ENCODE measurements around the gene CFAP68.
A peak's percentile ranks its signal among the peaks of the same experiment; 100 is the strongest.

The CFAP68 gene

GRCh38 chr11:111846063-111846462, 33.3 kb upstream of the CFAP68 start:
- POLR2A ChIA-PET (ENCODE audit: low non-redundant PET): no interaction called here
- CTCF ChIA-PET: interaction anchor here (0.6 kb wide), 1 partner anchor 151 kb away, joined by 4 read pairs; no protein-coding TSS in a partner anchor
- no peak overlapping the region for H3K27ac ChIP-seq
- DNase-seq (ENCODE audit: low spot score): peak; percentile 44
- no peak for TF ChIP-seq CTCF (conservative IDR thresholded peaks at IDR 0.05; ENCODE audit: low read depth)

GRCh38 chr11:111846636-111847035, 32.7 kb upstream of the CFAP68 start:
- no peak overlapping the region for H3K27ac ChIP-seq
- DNase-seq (ENCODE audit: low spot score): no peak
- ChIA-PET POLR2A (ENCODE audit: low non-redundant PET) (no interaction called here), CTCF (interaction anchor here (0.6 kb wide), 1 partner anchor 150 kb away, joined by 4 read pairs; no protein-coding TSS in a partner anchor)
- TF ChIP-seq CTCF (conservative IDR thresholded peaks at IDR 0.05; ENCODE audit: low read depth): no peak

- no peak for TF ChIP-seq CTCF (conservative IDR thresholded peaks at IDR 0.05; ENCODE audit: low read depth)
- H3K27ac ChIP-seq: no peak overlapping the region
- CTCF ChIA-PET: no interaction called here
- POLR2A ChIA-PET (ENCODE audit: low non-redundant PET): no interaction called here
- DNase-seq (ENCODE audit: low spot score): no peak
Observed at GRCh38 chr11:111849631-111850030, 29.7 kb upstream of the CFAP68 start.

GRCh38 chr11:111851067-111851466, 28.3 kb upstream of the CFAP68 start:
- no peak overlapping the region for H3K27ac ChIP-seq
- ChIA-PET POLR2A (ENCODE audit: low non-redundant PET) (no interaction called here), CTCF (interaction anchor here (1.0 kb wide), 1 partner anchor 265 kb away, joined by 3 read pairs; no protein-coding TSS in a partner anchor)
- no peak for DNase-seq (ENCODE audit: low spot score)
- no peak for TF ChIP-seq CTCF (conservative IDR thresholded peaks at IDR 0.05; ENCODE audit: low read depth)

- CTCF ChIA-PET: interaction anchor here (0.8 kb wide), 1 partner anchor 9 kb away, joined by 3 read pairs; no protein-coding TSS in a partner anchor
- POLR2A ChIA-PET (ENCODE audit: low non-redundant PET): no interaction called here
- H3K27ac ChIP-seq: no peak overlapping the region
- TF ChIP-seq CTCF (conservative IDR thresholded peaks at IDR 0.05; ENCODE audit: low read depth): peak; percentile 28; the same call in 1 of the 2 replicates
- no peak for DNase-seq (ENCODE audit: low spot score)
Observed at GRCh38 chr11:111851636-111852035, 27.7 kb upstream of the CFAP68 start.

- DNase-seq (ENCODE audit: low spot score): no peak
- TF ChIP-seq CTCF (conservative IDR thresholded peaks at IDR 0.05; ENCODE audit: low read depth): no peak
- H3K27ac ChIP-seq: no peak overlapping the region
- ChIA-PET POLR2A (ENCODE audit: low non-redundant PET) (interaction anchor here (0.7 kb wide), 1 partner anchor 9 kb away, joined by 8 read pairs; no protein-coding TSS in a partner anchor), CTCF (interaction anchor here (0.7 to 0.8 kb wide), 2 partner anchors 9 to 397 kb away, joined by 3 read pairs; no protein-coding TSS in a partner anchor)
Observed at GRCh38 chr11:111852103-111852502, 27.2 kb upstream of the CFAP68 start.
